ENCODE data around the gene CLIC5.

Gene CLIC5

GRCh38 chr6:46032110-46032998 lies 16.7 kb upstream of the CLIC5 start:
- no peak for DNase-seq

GRCh38 chr6:46029602-46030001 lies 13.9 kb upstream of the CLIC5 start:
- no peak for DNase-seq

GRCh38 chr6:46026307-46026706 lies 10.6 kb upstream of the CLIC5 start:
- DNase-seq = no peak

GRCh38 chr6:46025573-46025972 lies 9.9 kb upstream of the CLIC5 start:
- DNase-seq = no peak

GRCh38 chr6:46024124-46024769 lies 8.6 kb upstream of the CLIC5 start:
- no peak for DNase-seq

GRCh38 chr6:46023216-46023915 lies 7.7 kb upstream of the CLIC5 start:
- DNase-seq = no peak

- no peak for DNase-seq
These were observed 6.7 kb upstream of the CLIC5 start for GRCh38 chr6:46022106-46022948.

GRCh38 chr6:46017726-46018125 lies 2.1 kb upstream of the CLIC5 start:
- no peak for DNase-seq

GRCh38 chr6:46016063-46016608 lies 476 bp upstream of the CLIC5 start:
- no peak for DNase-seq

GRCh38 chr6:46014511-46015118 lies 1.0 kb downstream of the CLIC5 start:
- no peak for DNase-seq

- DNase-seq = no peak
These were observed 1.6 kb downstream of the CLIC5 start for GRCh38 chr6:46014046-46014445.

- DNase-seq = no peak
These were observed 2.0 kb downstream of the CLIC5 start for GRCh38 chr6:46013639-46014038.

GRCh38 chr6:46012834-46013233 lies 2.8 kb downstream of the CLIC5 start:
- DNase-seq = no peak

GRCh38 chr6:46011188-46012085 lies 4.2 kb downstream of the CLIC5 start:
- DNase-seq = no peak

GRCh38 chr6:46010771-46011170 lies 4.9 kb downstream of the CLIC5 start:
- DNase-seq = no peak

- DNase-seq = no peak
These were observed 5.4 kb downstream of the CLIC5 start for GRCh38 chr6:46010270-46010669.

- DNase-seq = no peak
These were observed 13.4 kb downstream of the CLIC5 start for GRCh38 chr6:46002264-46002663.

GRCh38 chr6:46000905-46001304 lies 14.8 kb downstream of the CLIC5 start:
- no peak for DNase-seq

GRCh38 chr6:45998524-45998923 lies 17.1 kb downstream of the CLIC5 start:
- DNase-seq = no peak

GRCh38 chr6:45997875-45998506 lies 17.7 kb downstream of the CLIC5 start:
- DNase-seq = no peak
